A549 (cell line): Measurements from ENCODE around the gene FUT7. TPM values are rescaled to one million over a fixed set of nuclear protein-coding genes. Genes with fewer than 3 reads are reported as not detected.

Experiments used
- ATAC-seq, 2 experiments: fragments of 200-7000 bp in 1 of 2; fragments of >200 bp in 1 of 2; cut with Nextera tagmentation in 1 of 2; cut with Tn5 transposase in 1 of 2; 3 replicates each; pipeline versions ENCODE4 v1.8.0 to v1.9.1; 2018 to 2020; ENCODE audit warnings: mild to moderate bottlenecking in 1 of 2, moderate library complexity in 1 of 2
- CTCF ChIA-PET: fragments of 300-600 bp; sonication (Branson Sonifier 250); formaldehyde crosslinking; extraction: SDS; loops from one replicate; lab custom pipeline; 2021; ENCODE audit warnings: antibody characterized with exemption, inconsistent platforms; lab: Yijun Ruan, JAX
- POLR2A ChIA-PET: fragments of 350-600 bp; formaldehyde crosslinking; extraction: SDS; loops from one replicate; lab custom pipeline; 2021; ENCODE audit warnings: antibody characterized with exemption, inconsistent platforms; lab: Yijun Ruan, JAX
- DNase-seq, 2 experiments: peaks; one replicate each; pipeline versions ENCODE4 v3.0.0 to v3.0.0-alpha.2; 2011 to 2016; ENCODE audit warnings: low read depth in 1 of 2, low spot score in 1 of 2
- FAIRE-seq: peaks from 2 replicates; lab custom pipeline; 2011; peaks lifted over from hg19 to GRCh38; lab: Jason Lieb, UNC
- H3K27ac ChIP-seq, 2 experiments: fragments of >200 bp; sonication (Bioruptor Twin); formaldehyde crosslinking; 3 replicates each; pipeline ENCODE4 v1.5.1; 2016 to 2017
- H3K4me1 ChIP-seq: fragments of >200 bp; sonication (Bioruptor Twin); formaldehyde crosslinking; 3 replicates; pipeline ENCODE4 v1.6.1; 2016
- H3K4me2 ChIP-seq: fragments of >200 bp; sonication (Bioruptor Twin); formaldehyde crosslinking; 3 replicates; pipeline ENCODE4 v1.6.1; 2016
- H3K4me3 ChIP-seq: fragments of >200 bp; sonication (Bioruptor Twin); formaldehyde crosslinking; 3 replicates; pipeline ENCODE4 v1.5.1; 2016
- H3K9me3 ChIP-seq: fragments of >200 bp; sonication (Bioruptor Twin); formaldehyde crosslinking; 3 replicates; pipeline ENCODE4 v1.6.1; 2016
- BHLHE40 ChIP-seq: IDR thresholded peaks from 2 replicates; pipeline ENCODE4 v1.6.1; 2012; ENCODE audit warnings: low read depth, low read length, inconsistent platforms
- CHD4 ChIP-seq: fragments of 200-600 bp; sonication (generic); IDR thresholded peaks from 2 replicates; pipeline ENCODE4 v1.6.1; 2016; ENCODE audit warnings: antibody characterized with exemption, mild to moderate bottlenecking, borderline replicate concordance
- EP300 ChIP-seq, 2 experiments: fragments of >200 bp; sonication (Bioruptor Twin); formaldehyde crosslinking; IDR thresholded peaks; 2 replicates in 1 of 2; 3 replicates in 1 of 2; pipeline ENCODE4 v1.6.1; 2016 to 2017
- FOSB ChIP-seq: fragments of 250-450 bp; sonication (Bioruptor Pico); IDR thresholded peaks from 2 replicates; pipeline ENCODE4 v1.5.0; 2020; ENCODE audit warnings: mild to moderate bottlenecking, moderate library complexity
- HDAC2 ChIP-seq: fragments of 200-600 bp; sonication (generic); IDR thresholded peaks from 2 replicates; pipeline ENCODE4 v1.6.1; 2016
- HES2 ChIP-seq: fragments of >200 bp; sonication (Bioruptor Twin); formaldehyde crosslinking; IDR thresholded peaks from 2 replicates; pipeline ENCODE4 v1.6.1; 2016
- HEYL ChIP-seq: fragments of 250-450 bp; sonication (Bioruptor Pico); IDR thresholded peaks from 2 replicates; pipeline ENCODE4 v1.8.0; 2021; ENCODE audit warnings: mild to moderate bottlenecking, moderate library complexity
- HOXB13 ChIP-seq: fragments of 250-450 bp; sonication (Bioruptor Pico); IDR thresholded peaks from 2 replicates; pipeline ENCODE4 v1.5.0; 2020; ENCODE audit warnings: low read depth, mild to moderate bottlenecking, moderate library complexity
- JUN ChIP-seq, 2 experiments: fragments of >200 bp; sonication (Bioruptor Twin); formaldehyde crosslinking; IDR thresholded peaks; 2 replicates in 1 of 2; 3 replicates in 1 of 2; pipeline ENCODE4 v1.6.1; 2016 to 2017
- KDM5A ChIP-seq: fragments of 200-600 bp; sonication (generic); IDR thresholded peaks from 2 replicates; pipeline ENCODE4 v1.6.1; 2016; ENCODE audit warnings: antibody characterized with exemption, mild to moderate bottlenecking
- MAX ChIP-seq: IDR thresholded peaks from 2 replicates; pipeline ENCODE4 v1.6.1; 2012
- NPAS2 ChIP-seq: fragments of 250-450 bp; sonication (Bioruptor Pico); IDR thresholded peaks from 2 replicates; pipeline ENCODE4 v1.8.0; 2022; ENCODE audit warnings: mild to moderate bottlenecking, moderate library complexity, borderline replicate concordance
- NR3C1 ChIP-seq: fragments of >200 bp; sonication (Bioruptor Twin); formaldehyde crosslinking; IDR thresholded peaks from 3 replicates; pipeline ENCODE4 v1.6.1; 2017
- POLR2A ChIP-seq: IDR thresholded peaks from 2 replicates; pipeline ENCODE4 v1.6.1; 2012; ENCODE audit warnings: mild to moderate bottlenecking, low read length
- POLR2AphosphoS2 ChIP-seq: conservative IDR thresholded peaks from 2 replicates; pipeline ENCODE4 v1.6.1; 2012; ENCODE audit warnings: low read length, improper control_type of control experiment, inconsistent platforms
- REST ChIP-seq: fragments of 200-600 bp; sonication (generic); IDR thresholded peaks from 2 replicates; pipeline ENCODE4 v1.6.1; 2016; ENCODE audit warnings: antibody characterized with exemption, mild to moderate bottlenecking, moderate library complexity
- SMC3 ChIP-seq: fragments of >200 bp; sonication (Bioruptor Twin); formaldehyde crosslinking; IDR thresholded peaks from 3 replicates; pipeline ENCODE4 v1.6.1; 2018; ENCODE audit warnings: inconsistent platforms
- TFCP2L1 ChIP-seq: fragments of 250-450 bp; sonication (Bioruptor Pico); IDR thresholded peaks from 2 replicates; pipeline ENCODE4 v1.5.0; 2021; ENCODE audit warnings: mild to moderate bottlenecking
- ZSCAN20 ChIP-seq: fragments of 250-450 bp; sonication (Bioruptor Pico); IDR thresholded peaks from 2 replicates; pipeline ENCODE4 v1.8.0; 2022; ENCODE audit warnings: mild to moderate bottlenecking, moderate library complexity
- WGBS: methylation state at CpG from one replicate; pipeline ENCODE4 v1.1.6; 2017; ENCODE audit errors: missing lambda C conversion rate; 5-methylcytosine and 5-hydroxymethylcytosine counted together
- polyA plus RNA-seq, 4 experiments: library from polyadenylated mRNA; depleted of rRNA in 3 of 4; stranded (reverse); fragments of >200 nt; fragmentation: RNase III in 1 of 4; extraction: RNeasy Plus Mini Kit Qiagen cat#74134 plus additional on column Dnase treatment in 1 of 4; gene quantifications; 2 replicates in 3 of 4; 3 replicates in 1 of 4; pipeline ENCODE4 v1.2.3, GENCODE V29; 2011 to 2017
- TF ChIP-seq, protein P1 (sequence below): IDR thresholded peaks from 2 replicates; pipeline ENCODE4 v1.6.1; 2012; ENCODE audit warnings: low read depth, borderline replicate concordance
- TF ChIP-seq, protein P2 (sequence below): fragments of 450-650 bp; IDR thresholded peaks from 2 replicates; pipeline ENCODE4 v1.6.1; 2014; ENCODE audit warnings: antibody characterized with exemption
- TF ChIP-seq, protein P3 (sequence below): fragments of 150-350 bp; IDR thresholded peaks from 2 replicates; pipeline ENCODE4 v1.6.1; 2014; ENCODE audit warnings: low read depth, mild to moderate bottlenecking, low read length

The FUT7 gene
- polyA plus RNA-seq, 2 of the 4 experiments (the other 2 are of a cell fraction), result not detected

GRCh38 chr9:137046088-137046787 is 14.3 kb upstream of the FUT7 start, which contains the start of gene NPDC1 (continued):
- peak; percentile 60 for TF ChIP-seq POLR2A
- no peak for TF ChIP-seq HEYL
- TF ChIP-seq, protein P1, sequence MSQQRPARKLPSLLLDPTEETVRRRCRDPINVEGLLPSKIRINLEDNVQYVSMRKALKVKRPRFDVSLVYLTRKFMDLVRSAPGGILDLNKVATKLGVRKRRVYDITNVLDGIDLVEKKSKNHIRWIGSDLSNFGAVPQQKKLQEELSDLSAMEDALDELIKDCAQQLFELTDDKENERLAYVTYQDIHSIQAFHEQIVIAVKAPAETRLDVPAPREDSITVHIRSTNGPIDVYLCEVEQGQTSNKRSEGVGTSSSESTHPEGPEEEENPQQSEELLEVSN, result peak; percentile 67
- peak; percentile 10; the same call in 1 of the 2 replicates for TF ChIP-seq HOXB13 (CRISPR knock-in tag)
- TF ChIP-seq KDM5A, result no peak
- TF ChIP-seq EP300 (IDR thresholded peaks at IDR 0.05), result no peak
- TF ChIP-seq NPAS2 (CRISPR knock-in tag), result no peak
- TF ChIP-seq REST, result peak; percentile 95
- peak; percentile 50 for TF ChIP-seq MAX
- TF ChIP-seq JUN (IDR thresholded peaks at IDR 0.05), result peak in 1 of 2 experiments; percentile 13; a peak in 1 of 5 replicates
- TF ChIP-seq CHD4, result no peak
- TF ChIP-seq NR3C1, result no peak
- no peak for TF ChIP-seq POLR2AphosphoS2
- no peak for TF ChIP-seq HDAC2
- TF ChIP-seq, protein P2, sequence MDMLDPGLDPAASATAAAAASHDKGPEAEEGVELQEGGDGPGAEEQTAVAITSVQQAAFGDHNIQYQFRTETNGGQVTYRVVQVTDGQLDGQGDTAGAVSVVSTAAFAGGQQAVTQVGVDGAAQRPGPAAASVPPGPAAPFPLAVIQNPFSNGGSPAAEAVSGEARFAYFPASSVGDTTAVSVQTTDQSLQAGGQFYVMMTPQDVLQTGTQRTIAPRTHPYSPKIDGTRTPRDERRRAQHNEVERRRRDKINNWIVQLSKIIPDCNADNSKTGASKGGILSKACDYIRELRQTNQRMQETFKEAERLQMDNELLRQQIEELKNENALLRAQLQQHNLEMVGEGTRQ, result no peak
- no peak for TF ChIP-seq BHLHE40
- no peak for TF ChIP-seq TFCP2L1
- no peak for TF ChIP-seq FOSB (CRISPR knock-in tag)
- peak; percentile 84 for TF ChIP-seq SMC3
- TF ChIP-seq, protein P3, sequence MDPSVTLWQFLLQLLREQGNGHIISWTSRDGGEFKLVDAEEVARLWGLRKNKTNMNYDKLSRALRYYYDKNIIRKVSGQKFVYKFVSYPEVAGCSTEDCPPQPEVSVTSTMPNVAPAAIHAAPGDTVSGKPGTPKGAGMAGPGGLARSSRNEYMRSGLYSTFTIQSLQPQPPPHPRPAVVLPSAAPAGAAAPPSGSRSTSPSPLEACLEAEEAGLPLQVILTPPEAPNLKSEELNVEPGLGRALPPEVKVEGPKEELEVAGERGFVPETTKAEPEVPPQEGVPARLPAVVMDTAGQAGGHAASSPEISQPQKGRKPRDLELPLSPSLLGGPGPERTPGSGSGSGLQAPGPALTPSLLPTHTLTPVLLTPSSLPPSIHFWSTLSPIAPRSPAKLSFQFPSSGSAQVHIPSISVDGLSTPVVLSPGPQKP, result no peak

DNA sequence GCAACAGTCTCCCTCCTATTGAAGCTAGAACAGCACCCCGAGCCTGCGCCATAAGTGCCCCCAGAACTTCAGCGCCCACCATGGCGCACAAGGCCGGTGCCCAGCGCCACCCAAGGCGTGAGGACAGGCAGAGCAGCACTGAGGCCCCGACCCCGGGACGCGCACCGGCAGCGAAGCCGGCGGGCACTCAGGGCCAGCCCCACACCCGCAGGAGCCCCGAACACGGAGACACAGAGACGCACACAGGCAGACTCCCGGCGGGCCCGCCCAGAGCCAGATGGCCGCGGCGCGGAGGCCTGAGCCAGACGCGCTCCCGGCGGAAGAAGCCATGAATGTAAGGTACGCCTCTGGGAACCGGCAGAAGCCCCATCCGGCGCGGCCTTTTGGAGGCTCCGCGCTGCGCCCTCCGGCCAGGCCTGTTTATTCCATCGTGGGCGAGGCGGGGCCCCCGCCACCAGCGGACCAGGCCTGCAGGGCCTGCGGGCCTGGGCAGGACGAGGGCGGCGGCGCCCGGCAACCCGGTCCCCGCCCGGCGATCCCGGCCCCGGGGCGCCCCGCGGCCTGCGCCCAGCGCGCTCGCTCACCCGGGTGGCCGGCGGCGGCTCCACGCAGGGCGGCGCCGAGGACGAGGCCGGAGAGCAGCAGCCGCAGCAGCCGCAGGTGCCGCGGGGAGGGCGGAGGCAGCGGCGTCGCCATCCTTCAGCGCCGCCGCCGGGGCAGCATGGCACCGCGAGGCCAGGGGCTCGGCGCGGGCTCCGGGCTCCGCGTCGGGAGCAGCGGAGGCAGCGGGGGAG is 13.6 kb upstream of the FUT7 start:
- Histone ChIP-seq H3K9me3 (no peaks in the 10 kb centered on the region), H3K4me1 (peaks cover 15% of the 10 kb centered on the region), H3K4me2 (peak overlapping the region; percentile 98), H3K27ac (peak overlapping the region; percentile 77 to 92), H3K4me3 (peak overlapping the region; percentile 71)
- no peak for FAIRE-seq
- WGBS, result 13% methylated on average over 30 of the region's 96 CpGs
- TF ChIP-seq HES2 (no peak), JUN (IDR thresholded peaks at IDR 0.05) (peak in 1 of 2 experiments; percentile 49; a peak in 1 of 5 replicates), KDM5A (no peak), ZSCAN20 (CRISPR knock-in tag) (no peak), HEYL (no peak)
- DNase-seq, result no peak
- CTCF ChIA-PET, result interaction anchor here (0.9 to 15.7 kb wide), 18 partner anchors 10 to 257 kb away, joined by 3 to 656 read pairs (median 6); partner anchors contain the start of genes ABCA2, C8G, FBXW5 and RNF224
- POLR2A ChIA-PET, result interaction anchor here (1.2 kb wide), 1 partner anchor 25 kb away, joined by 4 read pairs; the partner anchor contains the start of gene SAPCD2
- peak; percentile 19 to 31 for ATAC-seq
